Activated CD4-positive, alpha-beta memory T cell treated with anti-CD3 and anti-CD28 coated beads for 36 hours (primary cell): ENCODE results near the gene SNED1. TPM values are rescaled to one million over a fixed set of nuclear protein-coding genes. Genes with fewer than 3 reads are reported as not detected.
A peak's percentile ranks its signal among the peaks of the same experiment; 100 is the strongest.

Experiments used
- CTCF ChIA-PET: fragments of 350-600 bp; sonication (Branson Sonifier 250); formaldehyde crosslinking; loops from one replicate; lab custom pipeline; 2021; ENCODE audit warnings: antibody characterized with exemption, inconsistent platforms; lab: Charles Lee
- POLR2A ChIA-PET: fragments of 350-600 bp; sonication (Branson Sonifier 250); formaldehyde crosslinking; loops from one replicate; lab custom pipeline; 2021; ENCODE audit warnings: antibody characterized with exemption; lab: Charles Lee
- DNase-seq: peaks from one replicate; pipeline ENCODE4 v3.0.0-alpha.2; 2020
- H3K27ac Mint-ChIP-seq: one replicate; pipeline ENCODE4 v1.8.0; 2021; ENCODE audit warnings: mixed read lengths
- H3K27me3 Mint-ChIP-seq: one replicate; pipeline ENCODE4 v1.8.0; 2021; ENCODE audit warnings: mixed read lengths
- H3K36me3 Mint-ChIP-seq: one replicate; pipeline ENCODE4 v1.8.0; 2021; ENCODE audit warnings: mixed read lengths
- H3K4me1 Mint-ChIP-seq: one replicate; pipeline ENCODE4 v1.8.0; 2021; ENCODE audit warnings: low read depth, mixed read lengths
- H3K4me3 Mint-ChIP-seq: one replicate; pipeline ENCODE4 v1.8.0; 2021; ENCODE audit warnings: mild to moderate bottlenecking, mixed read lengths
- H3K9me3 Mint-ChIP-seq: one replicate; pipeline ENCODE4 v1.8.0; 2021; ENCODE audit warnings: mixed read lengths
- intact Hi-C: fragments of 100-400 bp; cut with micrococcal nuclease; formaldehyde crosslinking; loops from one replicate; pipeline ENCODE4 v1.15.1; 2023
- total RNA-seq, 2 experiments: library from RNA; stranded (reverse); gene quantifications; one replicate each; pipeline ENCODE4 v1.2.3, GENCODE V29; 2021

SNED1 gene
- total RNA-seq, 2 experiments from 2014 or later = 2.6 to 3.8 TPM

DNA sequence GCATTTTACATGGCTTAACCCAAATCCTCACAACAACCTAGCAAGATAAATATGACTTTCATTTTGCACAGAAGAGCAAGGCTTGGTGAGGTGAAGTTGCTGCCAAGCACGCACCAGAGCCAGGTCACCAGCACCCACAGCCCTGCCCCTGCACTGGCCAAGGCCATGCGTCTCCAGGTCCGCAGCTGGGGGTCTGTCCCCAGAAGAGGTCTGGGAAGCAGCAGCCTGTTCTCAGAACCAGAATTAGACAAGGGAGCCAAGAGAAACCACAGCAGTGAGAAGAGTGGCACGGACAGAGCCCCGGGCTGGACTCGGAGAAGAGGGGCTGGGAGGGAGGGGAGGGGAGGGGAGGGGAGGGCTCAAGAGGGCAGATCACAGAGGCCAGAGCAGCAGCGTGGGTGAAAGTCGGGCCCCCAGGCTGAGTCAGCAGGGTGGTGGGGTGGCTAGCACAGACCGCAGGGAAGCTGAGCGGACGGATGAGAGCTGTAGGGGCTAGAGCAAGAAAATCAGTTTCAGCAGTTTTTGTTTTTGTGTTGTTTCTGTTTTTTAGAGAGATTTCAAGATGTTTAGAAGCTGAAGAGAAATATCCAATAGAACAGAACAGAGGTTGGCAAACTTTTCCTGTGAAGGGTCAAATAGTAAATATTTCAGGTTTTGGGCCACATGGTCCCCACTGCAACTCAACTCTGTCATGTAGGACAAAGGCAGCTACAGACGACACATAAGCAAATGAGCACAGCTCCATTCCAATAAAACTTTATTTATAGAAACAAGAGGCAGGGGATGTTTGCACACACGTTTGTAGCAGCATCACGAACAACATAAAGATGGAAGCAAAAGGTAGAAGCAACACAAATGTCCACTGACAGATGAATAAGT lies 111.0 kb downstream of the SNED1 start:
- peak; percentile 62 for DNase-seq
- H3K36me3 Mint-ChIP-seq = peaks cover 58% of the 10 kb centered on the region
- intact Hi-C loops = no loop called here
- peak overlapping the region; percentile 85 for H3K4me3 Mint-ChIP-seq
- H3K9me3 Mint-ChIP-seq = no peaks in the 10 kb centered on the region
- H3K27ac Mint-ChIP-seq = peak overlapping the region; percentile 96
- POLR2A ChIA-PET = interaction anchor here (0.8 to 1.8 kb wide), 3 partner anchors 7 to 14 kb away, joined by 3 to 8 read pairs (median 7); partner anchors contain the start of gene MTERF4
- no peaks in the 10 kb centered on the region for H3K27me3 Mint-ChIP-seq
- peaks cover 45% of the 10 kb centered on the region for H3K4me1 Mint-ChIP-seq
- CTCF ChIA-PET = no interaction called here

DNA sequence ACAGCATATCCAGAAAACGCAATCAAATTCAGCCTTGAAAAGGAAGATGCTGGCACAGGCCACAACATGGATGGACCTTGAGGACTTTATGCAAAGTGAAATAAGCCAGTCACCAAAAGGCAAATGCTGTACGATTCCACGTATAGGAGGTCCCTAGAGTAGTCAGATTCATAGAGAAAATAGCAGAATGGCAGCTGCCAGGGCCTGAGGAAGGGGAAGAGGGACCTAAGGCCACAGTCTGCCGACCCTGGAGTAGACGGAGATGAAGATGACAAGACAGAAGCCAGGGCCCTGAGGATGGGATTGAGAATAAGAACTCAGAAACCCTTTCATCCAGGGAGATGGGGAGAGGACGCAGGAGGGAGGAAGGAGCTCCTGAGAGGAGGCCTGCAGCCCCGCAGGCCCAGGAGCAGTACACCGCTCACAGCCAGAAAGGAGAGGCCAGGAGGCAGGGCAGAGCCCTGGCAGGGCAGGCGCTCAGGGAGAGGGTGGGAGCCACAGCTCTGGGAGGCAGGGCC lies 111.7 kb downstream of the SNED1 start:
- POLR2A ChIA-PET = interaction anchor here (0.8 to 1.8 kb wide), 3 partner anchors 8 to 14 kb away, joined by 3 to 8 read pairs (median 7); partner anchors contain the start of gene MTERF4
- Mint-ChIP-seq H3K27ac (peak overlapping the region; percentile 96), H3K4me3 (peak overlapping the region; percentile 85), H3K27me3 (no peaks in the 10 kb centered on the region), H3K9me3 (no peaks in the 10 kb centered on the region), H3K4me1 (peaks cover 45% of the 10 kb centered on the region), H3K36me3 (peaks cover 65% of the 10 kb centered on the region)
- intact Hi-C loops = no loop called here
- CTCF ChIA-PET = no interaction called here
- no peak for DNase-seq

DNA sequence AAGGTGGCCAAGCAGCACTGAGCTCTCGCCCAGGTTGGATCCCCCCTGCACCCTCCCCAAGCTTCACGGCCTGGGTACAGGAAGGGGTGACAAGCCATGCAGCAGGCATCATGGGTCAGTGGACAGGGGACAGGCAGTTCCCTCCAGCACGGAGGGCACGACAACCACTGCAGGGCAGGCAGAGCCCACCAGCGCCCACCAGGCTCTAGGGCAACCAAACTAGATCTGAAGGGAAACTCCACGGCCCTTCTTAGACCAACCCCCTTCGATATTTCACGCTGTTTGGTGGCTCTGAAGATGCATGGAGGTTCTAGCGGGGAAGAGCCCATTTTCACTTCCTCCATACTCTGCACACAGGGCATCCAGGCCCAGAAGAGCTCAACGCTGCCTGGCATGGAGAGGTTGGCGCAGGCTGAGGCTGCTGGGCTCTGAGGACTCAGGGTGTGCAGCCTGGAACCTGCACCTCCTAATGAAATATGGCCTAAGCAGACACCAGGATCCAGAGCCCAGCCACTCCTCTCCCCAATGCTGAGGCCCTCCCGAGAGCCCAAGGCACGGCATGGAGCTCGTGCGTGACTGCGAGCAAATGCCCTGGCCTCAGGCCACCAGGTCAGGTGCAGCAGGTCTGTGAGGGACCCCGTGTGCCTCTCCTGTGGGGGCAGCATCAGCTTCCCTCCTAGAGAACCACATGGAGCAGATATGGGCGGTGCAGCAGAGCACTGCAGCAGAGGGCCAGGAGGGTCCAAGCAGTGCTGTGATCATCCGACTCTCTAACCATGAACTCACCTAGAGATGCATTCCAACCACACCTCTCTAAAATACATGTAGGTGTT lies 112.4 kb downstream of the SNED1 start:
- no peak for DNase-seq
- Mint-ChIP-seq H3K36me3 (peaks cover 68% of the 10 kb centered on the region), H3K27me3 (no peaks in the 10 kb centered on the region), H3K4me1 (peaks cover 41% of the 10 kb centered on the region), H3K27ac (peak overlapping the region; percentile 96), H3K9me3 (no peaks in the 10 kb centered on the region), H3K4me3 (peak overlapping the region; percentile 85)
- intact Hi-C loops = no loop called here
- CTCF ChIA-PET = no interaction called here
- POLR2A ChIA-PET = interaction anchor here (0.9 to 1.8 kb wide), 3 partner anchors 8 to 39 kb away, joined by 3 to 8 read pairs (median 7); partner anchors contain the start of gene MTERF4

DNA sequence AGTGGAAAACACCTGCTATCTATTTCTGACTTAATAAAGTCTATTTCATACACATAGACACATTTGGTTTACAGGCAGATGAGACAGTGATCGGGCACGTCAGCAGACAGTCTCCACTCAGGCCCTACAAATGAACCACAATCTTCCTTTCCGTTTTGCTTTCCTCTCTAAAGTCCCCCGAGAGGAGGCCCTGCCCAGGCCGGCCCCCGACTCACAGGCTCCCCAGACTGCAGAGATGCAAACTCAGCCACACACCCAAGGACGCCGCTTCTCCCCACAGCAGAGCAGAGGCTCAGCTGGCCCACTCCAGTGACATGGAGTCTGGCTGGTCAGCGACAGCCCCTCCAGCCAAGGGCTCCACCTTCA lies 113.0 kb downstream of the SNED1 start:
- peak; percentile 34 for DNase-seq
- peak overlapping the region; percentile 96 for H3K27ac Mint-ChIP-seq
- peaks cover 41% of the 10 kb centered on the region for H3K4me1 Mint-ChIP-seq
- H3K9me3 Mint-ChIP-seq = no peaks in the 10 kb centered on the region
- peak overlapping the region; percentile 85 for H3K4me3 Mint-ChIP-seq
- ChIA-PET POLR2A (interaction anchor here (0.9 to 1.8 kb wide), 2 partner anchors 9 to 38 kb away, joined by 3 to 8 read pairs; partner anchors contain the start of gene MTERF4), CTCF (no interaction called here)
- peaks cover 68% of the 10 kb centered on the region for H3K36me3 Mint-ChIP-seq
- intact Hi-C loops = no loop called here
- no peaks in the 10 kb centered on the region for H3K27me3 Mint-ChIP-seq

DNA sequence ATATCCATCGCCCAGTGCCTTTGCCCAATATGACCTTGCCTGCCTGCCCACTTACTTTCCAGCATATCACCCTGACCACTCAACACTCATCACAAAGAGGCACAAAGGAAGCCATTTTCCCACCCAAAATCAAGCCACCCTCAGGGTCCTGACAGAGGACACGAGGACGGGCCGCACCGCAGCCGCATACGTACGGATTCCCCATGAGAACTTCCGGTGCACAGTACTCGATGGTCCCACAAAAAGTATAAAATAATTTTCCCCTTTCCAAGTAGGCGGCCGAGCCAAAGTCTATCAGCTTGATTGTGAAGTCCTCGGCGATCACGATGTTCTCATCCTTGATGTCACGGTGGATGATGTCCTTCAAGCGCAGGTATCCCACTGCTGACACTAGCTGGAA lies 113.6 kb downstream of the SNED1 start:
- ChIA-PET POLR2A (interaction anchor here (1.3 to 1.9 kb wide), 3 partner anchors 9 to 39 kb away, joined by 5 to 7 read pairs (median 6); partner anchors contain the start of genes MTERF4, PASK and PPP1R7), CTCF (interaction anchor here (1.2 to 1.8 kb wide), 3 partner anchors 10 to 546 kb away, joined by 3 to 5 read pairs (median 4); partner anchors contain the start of gene MTERF4)
- intact Hi-C loops = loop anchor here (1.0 to 2.0 kb wide), 4 partner anchors 10 to 37 kb away; partner anchors contain the start of genes MTERF4 and PASK
- H3K4me3 Mint-ChIP-seq = peak overlapping the region; percentile 85
- H3K27me3 Mint-ChIP-seq = no peaks in the 10 kb centered on the region
- peak overlapping the region; percentile 96 for H3K27ac Mint-ChIP-seq
- H3K9me3 Mint-ChIP-seq = no peaks in the 10 kb centered on the region
- DNase-seq = peak; percentile 23
- H3K36me3 Mint-ChIP-seq = peaks cover 69% of the 10 kb centered on the region
- H3K4me1 Mint-ChIP-seq = peaks cover 36% of the 10 kb centered on the region

DNA sequence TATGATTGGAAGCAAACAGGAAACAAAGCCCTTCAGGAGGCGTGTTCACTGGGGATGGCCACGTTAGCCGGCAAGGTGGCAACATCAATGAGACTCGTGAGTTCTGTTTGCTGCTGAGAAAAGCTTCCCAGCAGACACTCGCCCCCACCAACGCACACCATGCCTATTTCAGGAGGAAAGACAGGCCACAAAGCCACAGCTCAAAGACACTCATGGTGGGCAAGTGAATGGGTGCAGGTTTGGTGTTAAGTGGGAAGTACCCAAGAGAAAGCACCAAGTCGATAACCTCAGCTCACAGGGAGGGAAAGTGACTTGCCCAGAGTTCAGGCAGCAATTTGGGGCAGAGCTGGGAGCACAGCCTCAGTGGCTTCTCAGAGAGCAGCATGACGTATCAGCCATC lies 114.2 kb downstream of the SNED1 start:
- POLR2A ChIA-PET = interaction anchor here (1.2 to 1.9 kb wide), 4 partner anchors 10 to 38 kb away, joined by 4 to 7 read pairs (median 6); partner anchors contain the start of genes MTERF4, PASK and PPP1R7
- Mint-ChIP-seq H3K27me3 (no peaks in the 10 kb centered on the region), H3K9me3 (no peaks in the 10 kb centered on the region), H3K4me1 (peaks cover 36% of the 10 kb centered on the region), H3K27ac (peak overlapping the region; percentile 96), H3K4me3 (peak overlapping the region; percentile 85), H3K36me3 (peaks cover 68% of the 10 kb centered on the region)
- CTCF ChIA-PET = interaction anchor here (1.2 to 1.8 kb wide), 3 partner anchors 10 to 547 kb away, joined by 3 to 5 read pairs (median 4); partner anchors contain the start of gene MTERF4
- DNase-seq = peak; percentile 82
- intact Hi-C loops = loop anchor here (1.0 to 2.0 kb wide), 4 partner anchors 10 to 36 kb away; partner anchors contain the start of genes MTERF4 and PASK

DNA sequence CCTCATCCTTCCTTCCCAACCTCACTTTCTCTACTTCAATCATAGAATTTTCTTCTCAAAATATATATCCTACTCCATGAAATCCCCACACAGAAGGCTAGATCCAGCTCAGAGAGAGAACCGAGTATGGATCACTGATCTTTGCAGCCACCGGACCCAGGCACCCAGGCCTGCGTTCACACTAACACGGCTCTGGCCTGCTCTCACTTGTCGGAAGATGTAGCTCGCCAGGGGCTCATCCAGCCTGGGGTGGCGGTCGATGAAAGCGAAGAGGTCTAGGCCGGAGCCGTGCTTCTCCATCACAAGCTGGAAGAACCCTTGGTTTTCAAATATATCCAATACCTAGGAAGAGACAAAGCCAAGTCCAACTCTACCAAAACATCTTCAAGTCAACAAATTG lies 116.4 kb downstream of the SNED1 start:
- ChIA-PET CTCF (no interaction called here), POLR2A (no interaction called here)
- H3K4me3 Mint-ChIP-seq = no peak overlapping the region
- intact Hi-C loops = no loop called here
- H3K27me3 Mint-ChIP-seq = no peaks in the 10 kb centered on the region
- peaks cover 65% of the 10 kb centered on the region for H3K36me3 Mint-ChIP-seq
- H3K27ac Mint-ChIP-seq = peak overlapping the region; percentile 4
- DNase-seq = no peak
- peaks cover 20% of the 10 kb centered on the region for H3K4me1 Mint-ChIP-seq
- H3K9me3 Mint-ChIP-seq = no peaks in the 10 kb centered on the region

DNA sequence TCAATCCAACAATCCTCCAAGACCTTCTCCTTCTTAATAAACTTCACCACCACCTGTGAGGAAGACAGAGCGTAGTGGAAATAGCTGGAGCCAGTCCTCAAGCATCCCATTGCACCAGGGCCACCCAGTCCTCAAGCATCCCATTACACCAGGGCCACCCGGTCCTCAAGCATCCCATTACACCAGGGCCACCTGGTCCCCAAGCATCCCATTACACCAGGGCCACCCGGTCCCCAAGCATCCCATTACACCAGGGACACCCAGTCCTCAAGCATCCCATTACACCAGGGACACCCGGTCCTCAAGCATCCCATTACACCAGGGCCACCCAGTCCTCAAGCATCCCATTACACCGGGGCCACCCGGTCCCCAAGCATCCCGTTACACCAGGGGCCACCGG lies 116.9 kb downstream of the SNED1 start:
- no peak for DNase-seq
- Mint-ChIP-seq H3K9me3 (peaks cover 1% of the 10 kb centered on the region), H3K27ac (no peak overlapping the region), H3K36me3 (peaks cover 62% of the 10 kb centered on the region), H3K27me3 (no peaks in the 10 kb centered on the region), H3K4me3 (no peak overlapping the region), H3K4me1 (peaks cover 17% of the 10 kb centered on the region)
- ChIA-PET CTCF (no interaction called here), POLR2A (no interaction called here)
- intact Hi-C loops = no loop called here

DNA sequence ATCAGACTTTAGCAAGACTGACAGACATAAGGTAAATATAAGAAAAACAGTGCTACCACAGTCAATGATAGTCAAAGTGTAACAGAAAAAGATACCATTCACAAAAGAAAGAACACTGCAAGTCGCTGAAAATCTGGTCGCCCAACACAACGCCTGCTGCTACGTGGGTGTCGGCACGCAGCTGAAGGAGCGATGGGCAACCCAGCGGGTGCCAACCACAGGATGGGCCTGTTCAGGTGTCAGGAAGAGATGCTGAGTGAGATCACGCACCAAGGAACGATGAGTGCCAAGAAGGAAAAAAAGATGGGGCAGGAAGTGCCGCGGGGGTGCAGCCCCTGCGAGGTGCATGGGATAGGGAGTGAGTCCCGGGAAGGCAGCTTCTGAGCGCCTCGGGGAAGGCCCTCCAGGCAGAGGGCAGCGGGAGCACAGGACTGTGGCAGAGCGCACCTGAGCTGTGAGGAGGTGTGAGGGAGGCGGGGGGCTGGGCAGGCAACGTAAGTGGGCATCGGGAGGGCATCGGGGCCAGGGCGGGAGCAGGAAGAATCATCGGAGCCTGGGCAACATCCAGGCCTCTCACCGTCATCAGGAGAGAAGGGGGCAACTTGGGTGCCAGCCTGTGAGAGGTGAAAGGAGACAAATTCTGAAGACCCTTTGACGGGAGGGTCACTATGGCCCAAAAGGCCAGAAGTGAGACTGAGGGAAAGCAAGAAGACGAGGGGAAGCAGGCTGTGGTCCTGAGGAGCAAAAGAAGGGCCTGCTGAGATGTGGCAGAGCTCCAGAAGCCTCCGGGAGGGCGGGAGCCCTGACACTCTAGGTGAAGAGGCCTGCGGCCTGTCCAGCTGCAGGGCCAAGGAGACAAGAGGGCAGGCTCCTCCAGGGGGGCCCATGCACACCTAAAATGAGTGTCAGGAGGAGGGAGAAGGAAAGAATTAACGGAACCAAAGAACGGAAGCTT lies 118.5 kb downstream of the SNED1 start:
- Mint-ChIP-seq H3K4me3 (no peak overlapping the region), H3K27ac (no peak overlapping the region), H3K4me1 (peaks cover 30% of the 10 kb centered on the region), H3K36me3 (peaks cover 63% of the 10 kb centered on the region), H3K27me3 (no peaks in the 10 kb centered on the region), H3K9me3 (peaks cover 10% of the 10 kb centered on the region)
- ChIA-PET POLR2A (interaction anchor here (1.8 kb wide), 1 partner anchor 35 kb away, joined by 3 read pairs; no protein-coding TSS in a partner anchor), CTCF (no interaction called here)
- intact Hi-C loops = no loop called here
- DNase-seq = no peak

DNA sequence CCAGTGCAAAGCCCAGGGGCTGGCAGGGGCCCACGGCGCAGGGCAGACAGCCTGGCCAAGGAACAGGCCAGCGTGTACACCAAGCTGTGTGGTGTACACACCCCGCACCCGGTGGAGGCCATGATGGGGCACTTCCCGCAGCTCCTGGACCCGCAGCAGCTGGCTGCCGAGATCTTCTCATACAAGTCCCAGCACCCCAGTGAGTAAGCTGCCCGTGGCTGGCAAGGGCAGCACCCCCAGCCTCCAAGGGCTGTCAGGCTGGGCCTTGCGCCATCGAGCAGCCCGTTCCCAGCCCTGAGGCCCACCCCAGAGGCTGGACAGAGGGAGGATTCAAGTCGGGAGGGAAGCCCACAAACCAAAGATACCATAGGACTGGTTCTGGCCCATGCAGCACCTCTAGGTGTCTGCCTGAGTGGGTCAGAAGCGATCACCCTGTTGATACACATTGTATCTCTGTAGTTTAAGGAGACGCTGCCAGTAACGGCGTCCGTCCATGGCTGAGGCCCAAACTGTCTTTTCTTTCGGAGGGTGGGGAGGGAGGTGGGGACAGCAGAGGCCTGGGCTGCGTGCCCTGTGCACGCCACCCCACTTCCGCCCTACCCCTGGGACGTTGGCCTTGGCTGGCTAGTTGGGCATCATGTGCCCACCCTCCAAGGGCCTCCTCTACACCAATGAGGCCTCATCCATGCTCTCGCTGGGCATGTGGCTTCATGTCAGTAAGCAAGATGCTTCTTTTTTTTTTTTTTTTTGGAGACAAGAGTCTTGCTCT lies 120.5 kb downstream of the SNED1 start:
- Mint-ChIP-seq H3K27me3 (no peaks in the 10 kb centered on the region), H3K4me1 (peaks cover 24% of the 10 kb centered on the region), H3K4me3 (no peak overlapping the region), H3K36me3 (peaks cover 65% of the 10 kb centered on the region), H3K9me3 (peaks cover 10% of the 10 kb centered on the region), H3K27ac (no peak overlapping the region)
- ChIA-PET CTCF (no interaction called here), POLR2A (no interaction called here)
- no peak for DNase-seq
- intact Hi-C loops = no loop called here
